SU-DHL-6 (cell line): Measurements from ENCODE around the gene KCTD10.

Source experiments
- H2AFZ ChIP-seq: fragments of 200-600 bp; sonication (generic); 2 replicates; pipeline ENCODE4 v1.6.1; 2014; ENCODE audit warnings: low read depth, mild to moderate bottlenecking, moderate library complexity, mixed read lengths, antibody characterized with exemption, low read length; ENCODE audit not compliant: severe bottlenecking
- H3F3A ChIP-seq: fragments of 200-600 bp; shearing (Covaris generic); 2 replicates; pipeline ENCODE4 v1.6.0; 2016; ENCODE audit warnings: antibody characterized with exemption, mild to moderate bottlenecking; ENCODE audit not compliant: insufficient read depth
- H3K27ac ChIP-seq: fragments of 200-600 bp; sonication (generic); 2 replicates; pipeline ENCODE4 v1.5.1; 2016; ENCODE audit warnings: low read depth, mild to moderate bottlenecking, low read length, moderate library complexity, mixed read lengths
- H3K27me3 ChIP-seq: fragments of 200-600 bp; sonication (generic), shearing (Covaris generic); 2 replicates; pipeline ENCODE4 v1.6.0; 2014; ENCODE audit warnings: mild to moderate bottlenecking, low read length
- H3K36me3 ChIP-seq: fragments of 200-600 bp; sonication (generic); 2 replicates; pipeline ENCODE4 v1.6.1; 2014; ENCODE audit warnings: mild to moderate bottlenecking, low read length, mixed read lengths
- H3K4me2 ChIP-seq: fragments of 300-600, 200-600 bp; shearing (Covaris generic), sonication (generic); 2 replicates; pipeline ENCODE4 v1.6.0; 2014; ENCODE audit warnings: low read length, low read depth, mild to moderate bottlenecking; ENCODE audit not compliant: poor library complexity, severe bottlenecking
- H3K4me3 ChIP-seq: fragments of 200-600 bp; sonication (generic); 2 replicates; pipeline ENCODE4 v1.5.1; 2014; ENCODE audit warnings: antibody characterized with exemption, low read length, mild to moderate bottlenecking, mixed read lengths; ENCODE audit not compliant: insufficient read depth, poor library complexity, severe bottlenecking
- H3K79me2 ChIP-seq: fragments of 200-600 bp; sonication (generic); 2 replicates; pipeline ENCODE4 v1.6.1; 2014; ENCODE audit warnings: mild to moderate bottlenecking, low read length, moderate library complexity; ENCODE audit not compliant: insufficient read depth
- H3K9ac ChIP-seq: fragments of 200-600 bp; sonication (generic); 2 replicates; pipeline ENCODE4 v1.7.0; 2014; ENCODE audit warnings: mild to moderate bottlenecking, low read length
- H3K9me2 ChIP-seq: fragments of 200-600 bp; sonication (generic); replicated peaks from 2 replicates; pipeline ENCODE4 v1.6.1; 2014; ENCODE audit warnings: low read length; ENCODE audit not compliant: insufficient read depth
- H3K9me3 ChIP-seq: fragments of 200-600 bp; sonication (generic); 2 replicates; pipeline ENCODE4 v1.6.1; 2014; ENCODE audit warnings: low read length, mixed read lengths; ENCODE audit not compliant: insufficient read depth
- H4K20me1 ChIP-seq: fragments of 200-600 bp; sonication (generic); 2 replicates; pipeline ENCODE4 v1.6.1; 2014; ENCODE audit warnings: low read depth, mild to moderate bottlenecking, antibody characterized with exemption, low read length, moderate library complexity, mixed read lengths
- EZH2phosphoT487 ChIP-seq: fragments of 200-600 bp; sonication (generic), shearing (Covaris generic); conservative IDR thresholded peaks from 2 replicates; pipeline ENCODE4 v1.6.1; 2018; ENCODE audit warnings: mild to moderate bottlenecking, antibody characterized with exemption, low read length, moderate library complexity, mixed read lengths
- TF ChIP-seq, protein P1 (sequence below): fragments of 200-600 bp; sonication (generic); IDR thresholded peaks from one replicate; pipeline ENCODE4 v1.5.1; 2017; ENCODE audit warnings: antibody characterized with exemption, mild to moderate bottlenecking, low read length, moderate library complexity; ENCODE audit not compliant: insufficient read depth, poor library complexity, severe bottlenecking

Gene KCTD10

DNA sequence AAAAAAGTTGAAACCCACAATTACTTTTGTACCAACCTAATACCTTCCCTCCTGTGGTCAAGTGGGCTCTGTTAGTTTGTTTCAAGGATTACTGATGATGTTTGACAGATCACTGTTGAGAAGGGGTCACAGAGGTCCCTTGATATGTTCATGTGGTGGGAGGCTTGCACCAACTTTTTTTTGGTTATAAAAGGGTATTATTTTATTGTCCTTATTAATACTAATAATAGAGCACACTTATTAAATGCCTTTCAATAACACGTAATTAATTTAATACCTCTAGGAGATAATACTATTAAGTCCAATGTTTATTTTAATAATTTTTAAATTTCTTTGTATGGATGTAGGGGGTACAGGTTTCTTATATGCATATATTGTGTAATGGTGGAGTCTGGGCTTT, 4.8 kb upstream of the KCTD10 start:
- Histone ChIP-seq H2AFZ (no peak overlapping the region), H4K20me1 (no peaks in the 10 kb centered on the region), H3K79me2 (peaks cover 16% of the 10 kb centered on the region), H3K36me3 (no peaks in the 10 kb centered on the region), H3K27ac (no peak overlapping the region), H3F3A (no peaks in the 10 kb centered on the region), H3K9me3 (no peaks in the 10 kb centered on the region), H3K9me2 (no peaks in the 10 kb centered on the region), H3K27me3 (no peaks in the 10 kb centered on the region), H3K4me3 (no peak overlapping the region), H3K4me2 (no peak overlapping the region), H3K9ac (no peak overlapping the region)
- no peak for TF ChIP-seq EZH2phosphoT487
- TF ChIP-seq, protein P1, sequence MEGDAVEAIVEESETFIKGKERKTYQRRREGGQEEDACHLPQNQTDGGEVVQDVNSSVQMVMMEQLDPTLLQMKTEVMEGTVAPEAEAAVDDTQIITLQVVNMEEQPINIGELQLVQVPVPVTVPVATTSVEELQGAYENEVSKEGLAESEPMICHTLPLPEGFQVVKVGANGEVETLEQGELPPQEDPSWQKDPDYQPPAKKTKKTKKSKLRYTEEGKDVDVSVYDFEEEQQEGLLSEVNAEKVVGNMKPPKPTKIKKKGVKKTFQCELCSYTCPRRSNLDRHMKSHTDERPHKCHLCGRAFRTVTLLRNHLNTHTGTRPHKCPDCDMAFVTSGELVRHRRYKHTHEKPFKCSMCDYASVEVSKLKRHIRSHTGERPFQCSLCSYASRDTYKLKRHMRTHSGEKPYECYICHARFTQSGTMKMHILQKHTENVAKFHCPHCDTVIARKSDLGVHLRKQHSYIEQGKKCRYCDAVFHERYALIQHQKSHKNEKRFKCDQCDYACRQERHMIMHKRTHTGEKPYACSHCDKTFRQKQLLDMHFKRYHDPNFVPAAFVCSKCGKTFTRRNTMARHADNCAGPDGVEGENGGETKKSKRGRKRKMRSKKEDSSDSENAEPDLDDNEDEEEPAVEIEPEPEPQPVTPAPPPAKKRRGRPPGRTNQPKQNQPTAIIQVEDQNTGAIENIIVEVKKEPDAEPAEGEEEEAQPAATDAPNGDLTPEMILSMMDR, result no peak

DNA sequence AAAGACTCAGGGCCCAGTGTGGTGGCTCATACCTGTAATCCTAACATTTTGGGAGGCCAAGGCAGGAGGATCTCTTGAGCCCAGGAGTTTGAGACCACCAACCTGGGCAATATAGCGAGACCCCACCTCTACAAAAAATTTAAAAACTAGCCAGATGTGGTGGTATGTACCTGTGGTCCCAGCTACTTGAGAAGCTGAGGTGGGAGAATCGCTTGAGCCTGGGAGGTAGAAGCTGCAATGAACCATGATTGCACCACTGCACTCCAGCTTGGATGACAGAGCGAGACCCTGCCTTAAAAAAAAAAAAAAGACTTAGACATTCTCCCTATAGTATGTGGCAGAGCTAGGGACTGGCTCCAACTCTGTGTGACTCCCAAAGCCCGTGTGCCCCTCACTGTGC, 3.3 kb upstream of the KCTD10 start:
- no peaks in the 10 kb centered on the region for H3K36me3 ChIP-seq

DNA sequence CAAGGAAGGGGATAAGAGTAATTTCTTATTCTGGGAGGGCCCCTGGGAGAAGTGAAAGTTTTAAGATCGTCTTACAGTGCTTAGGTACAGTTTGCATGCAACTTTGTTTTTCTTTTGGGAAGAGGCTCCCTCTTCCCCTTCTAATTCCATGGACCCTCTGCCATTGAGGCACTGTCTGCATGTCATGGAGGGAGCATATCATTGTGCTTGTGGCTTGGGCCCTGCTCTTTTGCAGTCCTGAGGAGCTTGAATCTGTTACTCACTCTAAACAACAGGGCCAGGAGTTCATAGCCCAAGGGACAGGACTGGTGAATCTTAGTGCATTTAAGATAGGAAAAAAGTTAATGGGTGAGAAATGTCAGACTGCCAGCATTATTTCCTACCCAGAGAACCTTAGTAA, 2.7 kb upstream of the KCTD10 start:
- Histone ChIP-seq H3K9ac (no peak overlapping the region), H3K4me3 (no peak overlapping the region), H3F3A (no peaks in the 10 kb centered on the region), H3K4me2 (no peak overlapping the region), H2AFZ (no peak overlapping the region), H3K9me2 (no peaks in the 10 kb centered on the region), H3K9me3 (no peaks in the 10 kb centered on the region), H3K27me3 (no peaks in the 10 kb centered on the region), H3K36me3 (no peaks in the 10 kb centered on the region), H3K79me2 (peaks cover 38% of the 10 kb centered on the region), H4K20me1 (no peaks in the 10 kb centered on the region), H3K27ac (no peak overlapping the region)
- TF ChIP-seq, protein P1, result no peak
- no peak for TF ChIP-seq EZH2phosphoT487

More for the DNA sequence above, 3.3 kb upstream of the KCTD10 start:
- no peaks in the 10 kb centered on the region for H3K27me3 ChIP-seq
- no peaks in the 10 kb centered on the region for H3K9me3 ChIP-seq
- no peak overlapping the region for H3K9ac ChIP-seq
- H3K9me2 ChIP-seq, result no peaks in the 10 kb centered on the region
- H3K79me2 ChIP-seq, result peaks cover 32% of the 10 kb centered on the region
- no peak for TF ChIP-seq EZH2phosphoT487
- TF ChIP-seq, protein P1, result no peak
- H2AFZ ChIP-seq, result no peak overlapping the region
- no peak overlapping the region for H3K4me2 ChIP-seq
- H4K20me1 ChIP-seq, result no peaks in the 10 kb centered on the region
- no peak overlapping the region for H3K4me3 ChIP-seq
- H3K27ac ChIP-seq, result no peak overlapping the region
- H3F3A ChIP-seq, result no peaks in the 10 kb centered on the region

DNA sequence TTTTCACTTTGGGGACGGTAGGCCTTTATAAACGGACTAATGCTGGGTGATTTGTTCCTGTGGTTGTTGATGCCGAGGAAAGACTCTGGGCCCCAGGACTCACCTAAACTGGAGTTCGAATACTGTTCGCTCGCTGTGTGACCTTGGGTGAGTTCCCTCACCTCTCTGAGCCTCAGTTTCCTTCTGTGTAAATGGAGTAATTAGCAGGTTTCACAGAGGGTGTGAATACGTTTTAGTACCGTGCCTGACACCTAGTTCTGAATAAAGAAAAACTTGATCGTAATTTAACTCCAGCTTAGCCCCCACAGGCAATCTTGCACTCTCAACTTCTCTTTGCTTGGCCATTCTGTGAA, 839 bp upstream of the KCTD10 start:
- no peak for TF ChIP-seq EZH2phosphoT487
- TF ChIP-seq, protein P1, result no peak
- Histone ChIP-seq H3F3A (no peaks in the 10 kb centered on the region), H3K9me2 (no peaks in the 10 kb centered on the region), H3K79me2 (peaks cover 56% of the 10 kb centered on the region), H2AFZ (peak overlapping the region; percentile 69), H3K9ac (peak overlapping the region; percentile 80), H3K4me3 (peak overlapping the region; percentile 77), H4K20me1 (no peaks in the 10 kb centered on the region), H3K27ac (no peak overlapping the region), H3K4me2 (peak overlapping the region; percentile 95), H3K9me3 (no peaks in the 10 kb centered on the region), H3K36me3 (no peaks in the 10 kb centered on the region), H3K27me3 (no peaks in the 10 kb centered on the region)
